ENCODE data around the gene C16orf78.

Gene C16orf78

DNA sequence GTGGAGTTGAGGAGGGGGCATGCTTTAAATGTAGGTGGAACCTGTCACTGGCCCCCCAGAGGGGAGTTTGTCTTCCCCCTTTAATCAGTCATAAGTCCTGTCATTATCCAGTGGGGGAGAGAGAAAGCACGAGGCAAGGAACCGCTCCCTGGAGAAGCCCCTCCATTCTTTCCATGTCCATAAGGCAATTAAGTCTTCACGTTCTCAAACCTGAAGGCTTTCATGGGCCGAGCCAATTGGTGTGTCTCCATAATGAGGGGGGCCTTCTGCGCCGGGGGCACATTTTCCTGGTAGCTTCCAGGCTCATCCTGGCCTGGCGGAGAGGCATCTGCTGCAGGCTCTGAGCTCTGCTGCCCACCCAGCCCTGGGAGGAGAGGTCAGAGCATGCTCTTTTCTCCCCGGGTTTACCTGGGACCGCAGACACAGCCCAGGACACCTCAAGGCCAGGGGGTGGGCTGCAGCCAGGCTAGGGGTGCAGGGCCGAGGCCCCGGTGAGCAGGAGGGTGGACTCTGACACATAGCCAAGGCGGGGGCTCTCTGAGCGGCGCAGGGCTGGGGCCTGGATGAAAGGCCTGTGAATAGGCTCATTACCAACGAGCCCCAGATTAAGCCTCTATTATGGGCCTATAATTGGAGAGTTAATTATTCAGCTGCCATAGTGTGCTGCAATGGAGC lies 42.5 kb downstream of the C16orf78 start:
- FAIRE-seq (no peak), DNase-seq (ENCODE audit: insufficient read length, low spot score) (no peak)
- TF ChIP-seq POLR2A (IDR thresholded peaks at IDR 0.05; ENCODE audit: low read depth, low read length), result no peak

DNA sequence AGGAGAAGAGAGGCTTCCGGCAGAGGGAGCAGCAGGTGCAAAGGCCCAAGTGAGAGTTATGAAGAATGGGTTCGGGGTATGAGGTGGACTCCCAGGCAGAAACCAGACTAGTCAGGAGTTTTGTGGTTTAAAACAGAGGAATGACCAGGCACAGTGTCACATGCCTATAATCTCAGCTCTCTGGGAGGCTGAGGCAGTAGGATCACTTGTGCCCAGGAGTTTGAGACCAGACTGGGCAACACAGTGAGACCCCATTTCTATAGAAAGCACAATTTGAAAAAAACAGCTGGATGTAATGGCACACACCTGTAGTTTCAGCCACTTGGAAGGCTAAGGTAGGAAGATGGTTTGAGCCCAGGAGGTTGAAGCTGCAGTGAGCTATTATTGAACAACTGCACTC lies 43.8 kb downstream of the C16orf78 start:
- FAIRE-seq (no peak), DNase-seq (ENCODE audit: insufficient read length, low spot score) (no peak)
- no peak for TF ChIP-seq POLR2A (IDR thresholded peaks at IDR 0.05; ENCODE audit: low read depth, low read length)

GRCh38 chr16:49419006-49419405 lies 45.4 kb downstream of the C16orf78 start:
- no peak for FAIRE-seq
- TF ChIP-seq POLR2A (IDR thresholded peaks at IDR 0.05; ENCODE audit: low read depth, low read length), result no peak
- DNase-seq (ENCODE audit: insufficient read length, low spot score), result no peak

- FAIRE-seq (no peak), DNase-seq (ENCODE audit: insufficient read length, low spot score) (no peak)
- TF ChIP-seq POLR2A (IDR thresholded peaks at IDR 0.05; ENCODE audit: low read depth, low read length), result no peak
Measured at GRCh38 chr16:49419862-49420261, 46.3 kb downstream of the C16orf78 start.

DNA sequence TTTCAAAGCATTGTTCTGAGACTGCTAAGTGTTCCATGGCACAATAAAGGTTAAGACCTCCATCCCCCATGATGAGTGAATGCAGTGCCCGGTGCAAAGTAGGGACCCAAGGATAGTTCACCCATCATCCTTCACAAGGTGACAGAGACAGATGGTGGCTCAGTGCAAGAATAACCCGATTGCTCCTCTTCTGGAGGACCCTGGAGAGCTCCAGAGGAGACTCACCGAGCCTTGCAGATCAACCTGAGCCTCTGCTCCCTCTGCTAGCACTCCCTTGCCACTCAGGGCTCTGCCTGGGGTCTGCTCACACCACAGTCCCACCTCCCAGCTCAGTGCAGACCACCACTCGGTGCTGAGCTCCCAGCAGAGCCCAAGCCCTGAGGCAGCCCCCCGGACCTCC lies 49.3 kb downstream of the C16orf78 start:
- TF ChIP-seq POLR2A (IDR thresholded peaks at IDR 0.05; ENCODE audit: low read depth, low read length), result no peak
- FAIRE-seq, result no peak
- DNase-seq (ENCODE audit: insufficient read length, low spot score), result no peak

GRCh38 chr16:49424961-49425360 lies 51.4 kb downstream of the C16orf78 start:
- DNase-seq (ENCODE audit: insufficient read length, low spot score) (no peak), FAIRE-seq (no peak)
- no peak for TF ChIP-seq POLR2A (IDR thresholded peaks at IDR 0.05; ENCODE audit: low read depth, low read length)

- FAIRE-seq (no peak), DNase-seq (ENCODE audit: insufficient read length, low spot score) (no peak)
Measured at GRCh38 chr16:49427771-49428170, 54.2 kb downstream of the C16orf78 start.

DNA sequence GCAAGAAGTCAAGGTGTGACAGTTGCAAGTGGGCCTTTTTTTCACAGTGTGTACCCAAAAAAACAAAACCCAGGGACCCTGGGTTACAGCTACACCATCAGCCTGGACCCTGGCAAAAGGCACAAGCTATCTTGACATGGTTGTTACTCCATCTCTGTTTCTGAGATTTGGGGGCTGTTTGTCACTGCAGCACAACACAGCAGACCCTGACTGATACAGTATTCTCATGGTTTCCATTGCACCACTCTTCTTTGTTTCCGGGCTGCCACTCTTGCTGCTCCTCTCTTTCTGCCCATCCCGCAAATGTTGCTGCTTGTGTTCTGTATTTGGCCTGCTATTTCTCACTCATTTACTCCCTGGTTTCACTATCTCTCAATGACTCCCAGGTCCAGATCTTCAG lies 55.2 kb downstream of the C16orf78 start:
- FAIRE-seq (no peak), DNase-seq (ENCODE audit: insufficient read length, low spot score) (no peak)
- no peak for TF ChIP-seq POLR2A (IDR thresholded peaks at IDR 0.05; ENCODE audit: low read depth, low read length)

More at GRCh38 chr16:49427771-49428170, 54.2 kb downstream of the C16orf78 start:
- TF ChIP-seq POLR2A (IDR thresholded peaks at IDR 0.05; ENCODE audit: low read depth, low read length), result no peak

DNA sequence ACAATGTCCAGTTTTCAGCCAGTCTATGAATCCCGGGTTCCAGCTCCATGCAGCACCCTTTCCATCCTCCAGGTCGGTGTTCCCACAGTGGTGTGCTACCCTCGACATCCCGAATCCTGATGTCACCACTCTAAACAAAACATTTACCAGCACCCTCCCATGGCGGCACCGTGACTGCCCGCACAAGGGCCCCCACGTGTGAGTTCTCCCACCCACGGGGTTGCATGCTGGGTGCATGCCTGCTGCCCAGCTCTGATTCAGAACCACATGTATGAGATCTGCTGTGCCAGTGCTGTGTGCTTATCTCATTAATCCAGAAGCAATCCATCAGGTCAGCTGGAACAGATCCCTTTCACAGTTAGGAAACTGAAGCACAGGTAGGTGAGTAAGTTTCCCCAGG lies 57.4 kb downstream of the C16orf78 start:
- TF ChIP-seq POLR2A (IDR thresholded peaks at IDR 0.05; ENCODE audit: low read depth, low read length), result no peak
- DNase-seq (ENCODE audit: insufficient read length, low spot score) (no peak), FAIRE-seq (no peak)

- no peak for FAIRE-seq
- no peak for TF ChIP-seq POLR2A (IDR thresholded peaks at IDR 0.05; ENCODE audit: low read depth, low read length)
- no peak for DNase-seq (ENCODE audit: insufficient read length, low spot score)
Measured at GRCh38 chr16:49431591-49432290, 58.1 kb downstream of the C16orf78 start.

GRCh38 chr16:49434733-49435132 lies 61.1 kb downstream of the C16orf78 start:
- no peak for TF ChIP-seq POLR2A (IDR thresholded peaks at IDR 0.05; ENCODE audit: low read depth, low read length)
- FAIRE-seq, result no peak
- no peak for DNase-seq (ENCODE audit: insufficient read length, low spot score)

GRCh38 chr16:49436181-49436580 lies 62.6 kb downstream of the C16orf78 start:
- DNase-seq (ENCODE audit: insufficient read length, low spot score) (no peak), FAIRE-seq (no peak)
- TF ChIP-seq POLR2A (IDR thresholded peaks at IDR 0.05; ENCODE audit: low read depth, low read length), result no peak

DNA sequence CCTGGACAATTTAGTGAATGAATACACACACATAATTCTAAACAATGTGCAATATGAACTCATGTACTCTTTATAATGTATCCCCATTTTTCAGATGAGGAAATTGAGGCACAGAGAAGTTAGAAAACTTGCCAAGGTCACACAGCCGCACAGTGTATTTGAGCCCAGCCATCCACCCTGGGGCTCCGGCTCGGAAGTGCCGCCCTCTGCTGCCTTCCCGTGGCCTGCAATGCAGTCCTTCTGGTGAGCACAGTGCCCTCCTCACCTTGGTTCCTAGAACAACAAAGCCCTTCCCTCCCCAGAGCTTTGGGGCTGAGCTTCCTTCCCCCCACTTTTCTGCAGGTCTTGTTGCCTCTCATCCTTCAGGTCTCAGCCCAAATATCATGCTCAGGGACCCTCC lies 63.7 kb downstream of the C16orf78 start:
- no peak for TF ChIP-seq POLR2A (IDR thresholded peaks at IDR 0.05; ENCODE audit: low read depth, low read length)
- FAIRE-seq (no peak), DNase-seq (ENCODE audit: insufficient read length, low spot score) (no peak)

DNA sequence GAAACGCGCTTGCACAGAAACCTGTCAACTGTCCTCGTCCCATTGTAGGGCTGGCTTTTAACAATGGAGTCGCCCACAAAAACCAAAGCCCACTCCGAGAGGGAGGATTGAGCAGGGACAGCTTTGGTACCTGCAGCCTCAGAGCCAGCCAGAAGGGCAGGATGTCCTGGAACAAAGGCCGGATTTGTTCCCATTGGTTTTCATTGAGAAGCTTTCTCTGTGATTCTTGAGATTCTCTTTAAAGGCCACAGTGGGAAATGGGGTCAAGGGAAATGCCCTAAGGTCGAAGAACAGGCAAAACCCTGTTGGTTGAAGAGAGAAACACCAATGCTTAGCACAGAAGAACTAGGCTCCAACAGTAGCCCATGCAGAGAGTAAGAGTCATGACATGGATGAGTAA lies 65.4 kb downstream of the C16orf78 start:
- no peak for DNase-seq (ENCODE audit: insufficient read length, low spot score)
- no peak for FAIRE-seq
- no peak for TF ChIP-seq POLR2A (IDR thresholded peaks at IDR 0.05; ENCODE audit: low read depth, low read length)

DNA sequence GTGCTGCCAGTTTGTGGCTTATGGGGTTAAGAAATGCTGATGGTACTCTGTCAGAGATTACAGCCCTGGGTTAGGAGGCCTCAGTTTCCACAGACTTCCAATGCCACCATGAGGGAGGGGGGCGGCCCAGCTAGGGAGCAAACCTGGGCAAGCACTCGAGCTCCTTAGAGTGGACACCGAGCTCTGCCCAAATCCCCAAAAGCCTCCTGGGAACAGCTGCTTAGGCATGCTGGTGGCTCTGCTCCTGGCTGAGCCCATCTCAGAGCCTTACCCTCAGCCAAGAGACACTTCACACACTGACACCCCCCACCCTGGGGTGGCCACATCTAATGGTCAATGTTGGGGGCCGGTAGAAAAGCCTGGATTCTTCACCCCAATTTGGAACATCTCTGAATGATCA lies 66.1 kb downstream of the C16orf78 start:
- DNase-seq (ENCODE audit: insufficient read length, low spot score) (no peak), FAIRE-seq (no peak)
- TF ChIP-seq POLR2A (IDR thresholded peaks at IDR 0.05; ENCODE audit: low read depth, low read length), result no peak
